Subcutaneous adipose tissue (tissue), 4 donors: ENCODE results near the gene ANKMY2. TPM values are rescaled to one million over a fixed set of nuclear protein-coding genes. Genes with fewer than 3 reads are reported as not detected.

Source experiments
- total RNA-seq, 4 donors: library from RNA; depleted of rRNA; stranded (reverse); fragments of >200 nt; gene quantifications; one replicate each; pipeline ENCODE4 v1.1.0, GENCODE V29; 2016
- TF ChIP-seq, protein P1 (sequence below): fragments of 450-650 bp; IDR thresholded peaks from one replicate; pipeline ENCODE4 v1.5.1; 2016; ENCODE audit warnings: low read depth, mild to moderate bottlenecking, control low read depth, antibody characterized with exemption, moderate library complexity

ANKMY2 gene
- total RNA-seq = 10 to 100 TPM; 19.2 to 24.9 (median 21.1) TPM

GRCh38 chr7:16645593-16646471 is at the start of gene ANKMY2, which contains the start of gene BZW2:
ANKMY2 (minus strand) TSS chr7:16645754; CDS start chr7:16645573, 181 bp downstream.
BZW2 (plus strand) TSS chr7:16646181; CDS start chr7:16665444, 19,263 bp downstream.
- TF ChIP-seq, protein P1, sequence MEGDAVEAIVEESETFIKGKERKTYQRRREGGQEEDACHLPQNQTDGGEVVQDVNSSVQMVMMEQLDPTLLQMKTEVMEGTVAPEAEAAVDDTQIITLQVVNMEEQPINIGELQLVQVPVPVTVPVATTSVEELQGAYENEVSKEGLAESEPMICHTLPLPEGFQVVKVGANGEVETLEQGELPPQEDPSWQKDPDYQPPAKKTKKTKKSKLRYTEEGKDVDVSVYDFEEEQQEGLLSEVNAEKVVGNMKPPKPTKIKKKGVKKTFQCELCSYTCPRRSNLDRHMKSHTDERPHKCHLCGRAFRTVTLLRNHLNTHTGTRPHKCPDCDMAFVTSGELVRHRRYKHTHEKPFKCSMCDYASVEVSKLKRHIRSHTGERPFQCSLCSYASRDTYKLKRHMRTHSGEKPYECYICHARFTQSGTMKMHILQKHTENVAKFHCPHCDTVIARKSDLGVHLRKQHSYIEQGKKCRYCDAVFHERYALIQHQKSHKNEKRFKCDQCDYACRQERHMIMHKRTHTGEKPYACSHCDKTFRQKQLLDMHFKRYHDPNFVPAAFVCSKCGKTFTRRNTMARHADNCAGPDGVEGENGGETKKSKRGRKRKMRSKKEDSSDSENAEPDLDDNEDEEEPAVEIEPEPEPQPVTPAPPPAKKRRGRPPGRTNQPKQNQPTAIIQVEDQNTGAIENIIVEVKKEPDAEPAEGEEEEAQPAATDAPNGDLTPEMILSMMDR = no peak

DNA sequence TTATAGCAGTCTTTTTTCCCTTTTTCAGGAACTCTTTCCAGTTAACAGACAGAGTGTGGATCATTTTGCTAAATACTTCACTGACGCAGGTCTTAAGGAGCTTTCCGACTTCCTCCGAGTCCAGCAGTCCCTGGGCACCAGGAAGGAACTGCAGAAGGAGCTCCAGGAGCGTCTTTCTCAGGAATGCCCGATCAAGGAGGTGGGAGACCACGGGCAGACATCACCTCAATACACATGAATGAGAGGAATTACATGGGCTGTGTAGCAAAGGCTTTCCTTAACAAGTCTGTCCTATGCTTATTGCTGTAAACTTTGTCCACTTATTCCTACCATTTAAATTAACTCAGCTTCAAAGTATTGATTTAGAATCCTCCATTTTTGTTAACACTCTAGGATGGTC is 49.3 kb upstream of the ANKMY2 start:
- TF ChIP-seq, protein P1 = no peak

DNA sequence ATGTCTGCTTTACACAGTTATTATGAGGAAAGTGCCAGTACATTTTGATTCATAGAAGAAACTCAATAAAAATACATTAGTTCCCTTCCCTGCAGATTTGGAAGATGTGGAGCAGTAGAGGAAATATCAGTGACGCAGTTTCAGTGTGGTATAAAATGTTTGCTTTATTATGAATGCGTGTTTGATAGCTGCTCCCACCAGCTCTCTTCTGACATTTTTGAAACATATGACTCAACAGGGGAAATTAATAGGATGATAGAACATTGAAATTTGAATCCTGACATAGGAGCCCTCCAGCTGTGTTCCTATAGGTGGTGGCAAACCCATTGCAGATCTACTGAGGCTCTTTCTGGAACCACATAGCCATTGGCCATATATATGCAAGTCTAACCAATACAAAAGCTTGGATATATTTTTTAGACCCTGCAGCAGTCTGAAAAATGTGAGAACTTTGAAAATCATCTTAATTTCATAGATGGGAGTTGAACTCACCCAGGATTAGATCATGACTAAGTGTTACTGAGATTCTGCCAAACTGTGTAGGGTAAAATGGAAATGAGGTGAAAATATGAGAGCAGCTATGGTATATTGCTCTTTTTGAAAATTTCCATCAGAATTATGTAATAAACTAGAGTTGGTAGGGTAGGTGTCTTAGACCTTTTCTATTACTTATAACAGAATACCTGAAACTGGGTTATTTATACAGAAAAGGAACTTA is 48.2 kb upstream of the ANKMY2 start:
- TF ChIP-seq, protein P1 = no peak

- TF ChIP-seq, protein P1 = no peak
These were observed 45.7 kb upstream of the ANKMY2 start for GRCh38 chr7:16691241-16691640.

DNA sequence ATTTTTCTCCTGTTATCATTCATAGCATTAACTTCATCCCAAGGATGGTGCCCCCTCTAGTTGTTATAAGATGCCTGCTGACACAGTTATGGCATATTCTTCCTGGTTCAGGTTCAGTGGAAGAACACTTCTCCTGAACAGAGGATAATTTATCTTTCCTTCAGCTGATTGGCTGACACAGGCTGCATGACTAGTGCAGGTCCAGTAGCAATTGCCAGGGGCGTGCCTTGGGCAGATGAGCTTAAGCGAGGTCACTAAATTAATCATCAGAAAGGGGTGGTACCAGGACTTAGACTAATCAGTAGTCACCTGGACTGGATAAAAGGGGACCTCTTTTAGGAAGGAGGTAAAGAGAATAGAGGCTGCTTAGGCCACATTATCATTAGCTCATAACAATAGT is 42.7 kb upstream of the ANKMY2 start:
- TF ChIP-seq, protein P1 = no peak

GRCh38 chr7:16685535-16685934 is 40.0 kb upstream of the ANKMY2 start:
- TF ChIP-seq, protein P1 = no peak

DNA sequence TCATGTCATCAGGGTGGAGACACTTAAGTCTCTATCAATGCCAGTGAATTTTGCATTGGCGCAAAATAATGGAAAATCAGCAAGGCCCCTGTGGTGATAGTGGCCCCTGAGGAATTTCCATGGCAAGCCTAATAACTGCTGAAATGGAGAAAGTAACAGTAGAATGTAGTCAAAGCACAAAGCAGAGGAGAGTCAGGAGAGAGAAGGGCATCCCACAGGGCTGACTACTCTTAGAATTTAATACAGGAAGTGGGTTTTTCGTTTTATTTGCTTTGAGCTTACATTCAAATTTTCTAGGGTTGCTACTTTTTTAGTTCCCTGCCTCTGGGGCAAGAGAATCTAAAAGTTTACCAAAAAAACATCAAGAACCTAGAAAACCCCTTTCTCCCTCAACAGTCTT is 39.4 kb upstream of the ANKMY2 start:
- TF ChIP-seq, protein P1 = no peak
